ENCODE data around the gene ZNF592.

- no peak for TF ChIP-seq CTCF (conservative IDR thresholded peaks at IDR 0.05 in 1 of 2, IDR thresholded peaks at IDR 0.05 in 1 of 2; ENCODE audit: low read depth in 1 of 2, low read length in 2 of 2)
- TF ChIP-seq EZH2 (IDR thresholded peaks at IDR 0.05; ENCODE audit: low read length, missing control alignments): no peak
Observed at GRCh38 chr15:84805221-84805620, 56.8 kb downstream of the ZNF592 start.

Measured in fibroblast of lung (primary cell).